HCT116 (cell line): Measurements from ENCODE around the gene SEMA7A. TPM values are rescaled to one million over a fixed set of nuclear protein-coding genes. Genes with fewer than 3 reads are reported as not detected.

Experiments
- ATAC-seq: fragments of 200-7000 bp; cut with Tn5 transposase; 2 replicates; pipeline ENCODE4 v1.9.1; 2020; ENCODE audit warnings: mild to moderate bottlenecking, moderate library complexity
- BruUV-seq: library from RNA; stranded (reverse); fragments of 400-500 nt; replicated peaks from 2 replicates; lab custom pipeline; 2021; lab: Mats Ljungman, UMichigan
- CTCF ChIA-PET: fragments of 300-600 bp; sonication (Branson Sonifier 250); formaldehyde crosslinking; loops from one replicate; lab custom pipeline; 2021; ENCODE audit warnings: antibody characterized with exemption; lab: Charles Lee
- POLR2A ChIA-PET: fragments of 300-600, 350-600 bp; sonication (Branson Sonifier 250); formaldehyde crosslinking; loops from one replicate; lab custom pipeline; 2021; ENCODE audit warnings: antibody characterized with exemption; lab: Charles Lee
- RAD21 ChIA-PET, 2 experiments: fragments of 300-600 bp; sonication (Branson Sonifier 250); formaldehyde crosslinking; loops; one replicate each; lab custom pipeline; 2023; ENCODE audit warnings: low total read pairs in 2 of 2; ENCODE audit not compliant: uncharacterized antibody in 2 of 2, unreplicated experiment in 2 of 2, low non-redundant PET in 1 of 2; lab: Charles Lee
- DNase-seq: peaks from one replicate; pipeline ENCODE4 v3.0.0-alpha.2; 2010; ENCODE audit warnings: low read depth, low spot score
- H2AFZ ChIP-seq: fragments of 200-600 bp; shearing (Covaris generic), sonication (generic); 2 replicates; pipeline ENCODE4 v1.6.1; 2017; ENCODE audit warnings: low read depth, mixed run types, mixed read lengths, antibody characterized with exemption, low read length; ENCODE audit not compliant: poor library complexity, severe bottlenecking
- H3K27ac ChIP-seq: 2 replicates; pipeline ENCODE4 v1.5.1; 2012; ENCODE audit warnings: low read depth, low read length
- H3K27me3 ChIP-seq: fragments of 200-600 bp; sonication (generic); 2 replicates; pipeline ENCODE4 v1.6.1; 2016; ENCODE audit warnings: mixed run types, low read length, mixed read lengths; ENCODE audit not compliant: insufficient read depth
- H3K36me3 ChIP-seq, 2 experiments: fragments of 200-500 bp in 1 of 2; fragments of 200-600 bp in 1 of 2; sonication (Bioruptor generic) in 1 of 2; sonication (generic) in 1 of 2; 2 replicates each; pipeline versions ENCODE4 v1.5.1 to v1.6.1; 2014 to 2016; ENCODE audit warnings: low read length in 2 of 2, inconsistent platforms in 1 of 2, mixed read lengths in 1 of 2, mixed run types in 1 of 2; ENCODE audit not compliant: insufficient read depth in 2 of 2, control insufficient read depth in 1 of 2
- H3K4me1 ChIP-seq, 2 experiments: fragments of 200-600 bp in 1 of 2; sonication (generic) in 1 of 2; 2 replicates each; pipeline versions ENCODE4 v1.5.1 to v1.6.1; 2012 to 2017; ENCODE audit warnings: low read length in 2 of 2, inconsistent platforms in 1 of 2, mild to moderate bottlenecking in 1 of 2, mixed read lengths in 1 of 2, mixed run types in 1 of 2, moderate library complexity in 1 of 2; ENCODE audit not compliant: insufficient read depth in 2 of 2, control insufficient read depth in 1 of 2
- H3K4me2 ChIP-seq: fragments of 200-600 bp; sonication (generic); 2 replicates; pipeline ENCODE4 v1.6.1; 2017; ENCODE audit warnings: mixed run types, low read length, mixed read lengths
- H3K4me3 ChIP-seq, 2 experiments: fragments of 200-600 bp in 1 of 2; sonication (generic) in 1 of 2; replicated peaks in 1 of 2; 2 replicates each; pipeline ENCODE4 v1.5.1; 2011 to 2016; ENCODE audit warnings: low read length in 2 of 2, control low read depth in 1 of 2, low read depth in 1 of 2, mild to moderate bottlenecking in 1 of 2, mixed read lengths in 1 of 2, mixed run types in 1 of 2
- H3K79me2 ChIP-seq: fragments of 200-600 bp; sonication (generic); 2 replicates; pipeline ENCODE4 v1.6.1; 2017; ENCODE audit warnings: mild to moderate bottlenecking, mixed run types, low read length, moderate library complexity, mixed read lengths; ENCODE audit not compliant: insufficient read depth
- H3K9ac ChIP-seq: fragments of 200-600 bp; sonication (generic); 2 replicates; pipeline ENCODE4 v1.6.1; 2016; ENCODE audit warnings: low read length, mixed read lengths
- H3K9me2 ChIP-seq: fragments of 200-600 bp; sonication (generic), shearing (Covaris generic); 2 replicates; pipeline ENCODE4 v1.6.1; 2017; ENCODE audit warnings: mixed run types, mild to moderate bottlenecking, moderate library complexity; ENCODE audit not compliant: insufficient read depth
- H3K9me3 ChIP-seq, 2 experiments: fragments of 200-500 bp in 1 of 2; fragments of 200-600 bp in 1 of 2; sonication (Bioruptor generic) in 1 of 2; sonication (generic) in 1 of 2; 2 replicates each; pipeline ENCODE4 v1.6.1; 2014 to 2017; ENCODE audit warnings: low read length in 2 of 2, mixed read lengths in 2 of 2, inconsistent platforms in 1 of 2, low read depth in 1 of 2, mild to moderate bottlenecking in 1 of 2, mixed run types in 1 of 2, moderate library complexity in 1 of 2; ENCODE audit not compliant: control insufficient read depth in 1 of 2, insufficient read depth in 1 of 2
- H4K20me1 ChIP-seq: fragments of 200-600 bp; sonication (generic), shearing (Covaris generic); 2 replicates; pipeline ENCODE4 v1.6.1; 2017; ENCODE audit warnings: mixed run types, mild to moderate bottlenecking, moderate library complexity; ENCODE audit not compliant: insufficient read depth
- ATF3 ChIP-seq: IDR thresholded peaks from 2 replicates; pipeline ENCODE4 v1.6.1; 2012
- CBX3 ChIP-seq: IDR thresholded peaks from 2 replicates; pipeline ENCODE4 v1.6.1; 2012; ENCODE audit warnings: low read depth
- CEBPB ChIP-seq: IDR thresholded peaks from 2 replicates; pipeline ENCODE4 v1.6.1; 2012; ENCODE audit warnings: low read depth
- CTCF ChIP-seq, 3 experiments: fragments of 200-600 bp in 1 of 3; sonication (generic) in 1 of 3; IDR thresholded peaks in 2 of 3; conservative IDR thresholded peaks in 1 of 3; 2 replicates each; pipeline ENCODE4 v1.5.1; 2012 to 2017; ENCODE audit warnings: low read depth in 2 of 3, low read length in 2 of 3, antibody characterized with exemption in 1 of 3, borderline replicate concordance in 1 of 3, control low read depth in 1 of 3, mild to moderate bottlenecking in 1 of 3, mixed read lengths in 1 of 3, mixed run types in 1 of 3, moderate library complexity in 1 of 3; ENCODE audit not compliant: insufficient read depth in 1 of 3
- EGR1 ChIP-seq: IDR thresholded peaks from 2 replicates; pipeline ENCODE4 v1.6.1; 2012; ENCODE audit warnings: low read depth
- ELF1 ChIP-seq: IDR thresholded peaks from 2 replicates; pipeline ENCODE4 v1.6.1; 2012; ENCODE audit warnings: low read depth, borderline replicate concordance
- EZH2 ChIP-seq: fragments of 200-600 bp; sonication (generic); IDR thresholded peaks from 2 replicates; pipeline ENCODE4 v1.6.1; 2017; ENCODE audit warnings: antibody characterized with exemption, mixed run types
- EZH2phosphoT487 ChIP-seq: fragments of 200-600 bp; IDR thresholded peaks from 2 replicates; pipeline ENCODE4 v1.6.1; 2018; ENCODE audit warnings: antibody characterized with exemption, borderline replicate concordance
- FOSL1 ChIP-seq: IDR thresholded peaks from 2 replicates; pipeline ENCODE4 v1.6.1; 2012; ENCODE audit warnings: low read depth
- JUND ChIP-seq: IDR thresholded peaks from 2 replicates; pipeline ENCODE4 v1.6.1; 2012
- MAX ChIP-seq: IDR thresholded peaks from 2 replicates; pipeline ENCODE4 v1.6.1; 2012
- RAD21 ChIP-seq: IDR thresholded peaks from 2 replicates; pipeline ENCODE4 v1.6.1; 2012; ENCODE audit warnings: low read depth, mild to moderate bottlenecking
- REST ChIP-seq: IDR thresholded peaks from 2 replicates; pipeline ENCODE4 v1.6.1; 2012; ENCODE audit warnings: low read depth
- SP1 ChIP-seq: IDR thresholded peaks from 2 replicates; pipeline ENCODE4 v1.6.1; 2012; ENCODE audit warnings: low read depth
- YY1 ChIP-seq: IDR thresholded peaks from 2 replicates; pipeline ENCODE4 v1.6.1; 2011; ENCODE audit warnings: low read length, low read depth, moderate library complexity, mild to moderate bottlenecking; ENCODE audit not compliant: insufficient replicate concordance; ENCODE audit errors: extremely low read depth
- ZFX ChIP-seq: fragments of 450-650 bp; IDR thresholded peaks from 2 replicates; pipeline ENCODE4 v1.6.1; 2017
- ZNF274 ChIP-seq: fragments of 200-500 bp; sonication (Bioruptor generic); IDR thresholded peaks from 2 replicates; pipeline ENCODE4 v1.6.1; 2014; ENCODE audit warnings: mild to moderate bottlenecking, low read depth, low read length, inconsistent platforms
- intact Hi-C: fragments of 100-400 bp; cut with micrococcal nuclease; formaldehyde crosslinking; loops from 2 replicates; pipeline ENCODE4 v1.10.0; 2022
- total RNA-seq: library from RNA; stranded (reverse); gene quantifications from one replicate; pipeline ENCODE4 v1.2.1, GENCODE V29; 2021; ENCODE audit not compliant: unreplicated experiment

The SEMA7A gene
- total RNA-seq, 1 experiment from 2014 or later, result 13.8 TPM

- H3K9ac ChIP-seq, result no peak overlapping the region
- BruUV-seq, result no TSS peak
- POLR2A ChIA-PET, result interaction anchor here (1.4 kb wide), 1 partner anchor 8 kb away, joined by 5 read pairs; no protein-coding TSS in a partner anchor
- H3K9me3 ChIP-seq, result no peaks in the 10 kb centered on the region
- no peaks in the 10 kb centered on the region for H3K27me3 ChIP-seq
- no peak for DNase-seq
- no peaks in the 10 kb centered on the region for H3K79me2 ChIP-seq
- peaks cover 13 to 94% of the 10 kb centered on the region in 2 experiments for H3K4me1 ChIP-seq
- CTCF ChIA-PET, result interaction anchor here (0.8 kb wide), 1 partner anchor 49 kb away, joined by 3 read pairs; no protein-coding TSS in a partner anchor
- H2AFZ ChIP-seq, result no peak overlapping the region
- H3K4me2 ChIP-seq, result no peak overlapping the region
- no peak overlapping the region for H3K27ac ChIP-seq
- no peak for TF ChIP-seq SP1
- no peak for TF ChIP-seq ATF3
- TF ChIP-seq EZH2, result no peak
- TF ChIP-seq EGR1, result no peak
- TF ChIP-seq MAX, result no peak
- TF ChIP-seq YY1, result no peak
- no peak for TF ChIP-seq RAD21
- no peak for TF ChIP-seq CBX3
- TF ChIP-seq CEBPB, result no peak
- TF ChIP-seq REST, result no peak
- no peak for TF ChIP-seq JUND
- TF ChIP-seq ZFX, result no peak
- TF ChIP-seq EZH2phosphoT487, result no peak
- no peak for TF ChIP-seq ELF1
- TF ChIP-seq ZNF274, result no peak
- no peak for TF ChIP-seq CTCF (IDR thresholded peaks at IDR 0.05 in 2 of 3, conservative IDR thresholded peaks at IDR 0.05 in 1 of 3; ENCODE audit: borderline replicate concordance in 1 of 3, insufficient read depth in 1 of 3, low read depth in 2 of 3, low read length in 2 of 3)
- no peak for TF ChIP-seq FOSL1
- TF ChIP-seq, all 23 proteins: peak for 0
- RAD21 ChIA-PET, result no interaction called here
- intact Hi-C loops, result no loop called here
- no peaks in the 10 kb centered on the region for H3K9me2 ChIP-seq
- no peak overlapping the region for H3K4me3 ChIP-seq
- no peaks in the 10 kb centered on the region for H3K36me3 ChIP-seq
- H4K20me1 ChIP-seq, result no peaks in the 10 kb centered on the region
- no peak for ATAC-seq
Measured at GRCh38 chr15:74389241-74390048, 44.3 kb downstream of the SEMA7A start.
